Measurements from ENCODE around the gene NELFB.

NELFB gene

DNA sequence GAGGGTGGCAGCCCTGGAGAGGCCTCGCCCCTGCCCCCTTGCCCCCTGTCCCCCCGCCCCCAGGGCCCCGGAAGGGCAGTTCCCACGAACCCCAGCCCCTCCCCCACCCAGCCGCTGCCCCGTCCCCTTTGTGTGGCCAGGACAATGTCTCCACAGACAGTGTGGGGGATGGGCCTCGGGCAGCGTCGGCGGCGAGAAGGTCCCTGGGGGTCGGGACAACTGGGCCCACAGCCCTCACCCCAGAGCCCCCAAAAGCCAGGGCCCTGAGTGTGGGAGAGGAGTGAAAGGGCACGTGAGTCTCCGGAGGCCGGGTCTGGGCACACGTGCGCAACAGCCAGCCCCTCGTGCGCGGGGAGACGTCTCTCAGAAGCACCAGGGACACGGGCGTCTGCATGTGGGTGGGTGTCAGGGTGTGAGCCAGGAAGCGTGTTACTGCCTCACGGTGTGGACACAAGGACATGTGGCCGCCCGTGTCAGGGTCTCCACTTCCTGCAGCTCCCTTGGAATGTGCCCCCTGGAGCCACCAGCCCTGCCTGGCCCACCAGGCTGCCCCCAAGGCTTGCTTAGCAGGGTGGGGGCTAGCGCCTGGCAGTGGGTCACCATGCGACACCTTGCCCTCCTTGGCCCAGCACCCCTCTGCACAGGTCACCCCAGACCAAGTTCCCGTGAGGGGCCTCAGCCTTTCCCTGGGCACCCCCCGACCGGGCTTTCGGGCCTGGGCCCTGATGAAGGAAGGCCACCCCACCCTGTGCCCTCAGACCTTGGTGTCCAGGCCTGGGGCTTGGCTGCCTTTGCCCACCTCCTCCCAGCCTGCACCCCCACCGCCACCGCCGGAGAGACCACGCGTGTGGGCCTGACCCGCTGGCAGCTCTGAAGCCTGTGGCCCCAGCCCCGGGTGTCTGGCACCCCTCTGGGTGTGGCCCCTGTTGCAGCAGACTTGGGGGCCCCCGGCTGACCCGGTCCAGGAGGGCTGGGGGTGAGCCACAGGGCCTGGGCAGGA lies 59.7 kb downstream of the NELFB start:
- no peak overlapping the region for H3K4me3 ChIP-seq (ENCODE audit: low read depth, low read length)
- TF ChIP-seq CTCF (IDR thresholded peaks at IDR 0.05; ENCODE audit: control insufficient read depth, extremely low read depth, insufficient read depth) = no peak
- no peak for DNase-seq (ENCODE audit: low read depth)

- DNase-seq (ENCODE audit: low read depth) = no peak
- H3K4me3 ChIP-seq (ENCODE audit: low read depth, low read length) = no peak overlapping the region
- TF ChIP-seq CTCF (IDR thresholded peaks at IDR 0.05; ENCODE audit: control insufficient read depth, extremely low read depth, insufficient read depth) = no peak
Measured at GRCh38 chr9:137315581-137316011, 60.5 kb downstream of the NELFB start.

GRCh38 chr9:137316012-137316981 lies 61.2 kb downstream of the NELFB start:
- TF ChIP-seq CTCF (IDR thresholded peaks at IDR 0.05; ENCODE audit: control insufficient read depth, extremely low read depth, insufficient read depth) = no peak
- no peak for DNase-seq (ENCODE audit: low read depth)
- no peak overlapping the region for H3K4me3 ChIP-seq (ENCODE audit: low read depth, low read length)

DNA sequence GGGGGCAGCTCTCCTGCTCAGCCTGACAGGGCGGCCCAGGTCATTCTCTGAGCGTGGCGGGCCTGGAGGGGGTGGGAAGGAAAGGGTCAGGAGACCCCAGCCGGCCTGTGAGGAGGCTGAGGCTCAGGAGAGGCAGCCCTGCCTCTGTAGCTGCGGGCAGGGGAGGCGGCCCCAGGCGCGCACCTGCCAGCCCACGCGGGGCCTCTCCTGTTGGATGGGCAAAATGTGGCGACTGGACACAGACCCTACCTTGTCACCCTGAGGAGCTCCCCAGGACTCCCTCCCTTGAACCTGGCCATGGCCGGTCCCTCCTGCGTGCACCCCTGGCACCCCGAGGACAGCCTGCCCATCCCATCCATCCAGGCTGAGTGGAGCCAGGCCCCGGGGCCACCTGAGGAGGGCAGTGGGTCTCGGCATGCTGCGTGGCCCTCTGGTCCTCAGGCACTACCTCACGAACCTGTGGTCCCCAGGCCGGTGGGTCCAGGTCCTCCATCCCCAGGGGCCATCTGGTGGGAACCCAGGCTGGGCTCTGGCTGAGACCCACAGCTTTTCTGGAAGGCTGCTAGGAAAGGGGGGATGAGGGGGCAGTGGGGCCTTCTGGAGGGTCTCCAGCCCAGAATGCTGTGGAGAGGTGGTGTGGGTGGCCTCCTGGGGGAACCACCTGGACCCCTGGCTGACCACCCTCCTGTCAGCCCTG lies 62.0 kb downstream of the NELFB start:
- H3K4me3 ChIP-seq (ENCODE audit: low read depth, low read length) = no peak overlapping the region
- no peak for TF ChIP-seq CTCF (IDR thresholded peaks at IDR 0.05; ENCODE audit: control insufficient read depth, extremely low read depth, insufficient read depth)
- no peak for DNase-seq (ENCODE audit: low read depth)

DNA sequence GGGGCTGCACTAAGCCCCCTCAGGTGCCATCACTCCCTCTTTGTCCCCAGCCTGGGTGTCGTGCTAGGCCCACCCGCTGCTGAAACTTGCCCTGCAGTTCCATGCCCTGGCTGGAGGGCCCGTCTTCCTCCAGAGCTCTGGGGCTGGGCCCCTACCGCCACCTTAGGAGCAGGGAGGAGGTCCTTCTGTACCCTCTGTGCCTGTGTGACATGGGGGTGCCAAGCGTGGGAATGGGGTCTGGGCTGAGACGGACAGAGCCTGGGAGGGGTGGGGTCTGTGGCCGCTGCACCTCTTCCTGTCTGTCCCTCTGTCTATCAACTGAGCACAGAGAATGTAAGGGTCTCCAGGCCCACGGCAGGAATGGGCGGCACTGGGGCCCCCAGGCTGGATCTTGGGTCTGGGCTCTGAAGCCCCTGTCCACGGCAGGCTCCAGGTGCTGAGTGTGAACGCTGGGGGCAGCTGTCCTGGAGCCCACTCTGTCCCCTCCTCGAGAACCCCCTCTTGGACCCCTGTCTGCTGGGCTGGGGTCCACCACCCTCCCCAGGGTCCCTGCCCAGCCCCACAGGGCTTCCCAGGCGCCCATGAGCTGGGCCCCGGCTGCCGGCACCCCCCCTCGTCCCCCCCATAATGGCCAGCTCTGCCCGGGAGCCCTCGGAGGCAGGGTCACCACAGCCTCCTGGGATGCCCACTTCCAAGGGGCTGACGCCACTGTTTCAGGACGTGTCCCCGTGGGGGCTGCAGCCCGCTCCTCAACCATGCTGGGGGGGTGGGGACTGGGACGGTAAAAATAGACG lies 62.8 kb downstream of the NELFB start:
- no peak for TF ChIP-seq CTCF (IDR thresholded peaks at IDR 0.05; ENCODE audit: control insufficient read depth, extremely low read depth, insufficient read depth)
- DNase-seq (ENCODE audit: low read depth) = no peak

DNA sequence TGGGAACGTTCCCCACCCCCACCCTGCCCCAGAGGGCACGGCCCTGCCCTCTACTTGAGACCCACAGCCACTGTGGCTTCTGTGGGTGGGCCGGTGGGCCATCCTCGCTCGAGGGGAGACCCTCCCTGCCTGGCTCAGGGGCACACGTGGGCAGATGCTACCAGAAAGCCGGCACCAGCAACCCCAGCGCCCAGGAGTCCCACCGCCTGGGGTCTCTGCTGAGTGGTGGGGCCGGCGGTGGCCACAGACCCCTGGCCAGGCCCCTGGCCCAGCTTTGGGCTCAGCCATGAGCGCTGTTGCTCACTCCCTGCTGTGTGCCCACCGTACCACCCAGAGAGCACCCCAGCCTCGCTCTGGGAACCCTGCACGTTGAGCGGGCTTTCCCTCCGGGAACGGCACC lies 63.5 kb downstream of the NELFB start:
- DNase-seq (ENCODE audit: low read depth) = no peak
- no peak for TF ChIP-seq CTCF (IDR thresholded peaks at IDR 0.05; ENCODE audit: control insufficient read depth, extremely low read depth, insufficient read depth)
- H3K4me3 ChIP-seq (ENCODE audit: low read depth, low read length) = no peak overlapping the region

More for the DNA sequence above, 62.8 kb downstream of the NELFB start:
- H3K4me3 ChIP-seq (ENCODE audit: low read depth, low read length) = no peak overlapping the region

All from LNCaP clone FGC (cell line).